RWPE1 (cell line): ENCODE data around the gene KDF1.

Experiments
- CTCF ChIA-PET: fragments of 350-600 bp; sonication (Branson Sonifier 250); formaldehyde crosslinking; extraction: SDS; loops from one replicate; lab custom pipeline; 2021; lab: Yijun Ruan, JAX
- POLR2A ChIA-PET: fragments of 400-600 bp; formaldehyde crosslinking; extraction: SDS; loops from one replicate; lab custom pipeline; 2020; ENCODE audit warnings: antibody characterized with exemption; ENCODE audit not compliant: low non-redundant PET; lab: Yijun Ruan, JAX
- DNase-seq: peaks from one replicate; pipeline ENCODE4 v3.0.0; 2012; ENCODE audit warnings: low spot score
- H3K27ac ChIP-seq: fragments of 450-650 bp; 2 replicates; pipeline ENCODE4 v1.5.1; 2017
- CTCF ChIP-seq: fragments of 450-650 bp; conservative IDR thresholded peaks from 2 replicates; pipeline ENCODE4 v1.5.1; 2017; ENCODE audit warnings: low read depth, mild to moderate bottlenecking

Gene KDF1

DNA sequence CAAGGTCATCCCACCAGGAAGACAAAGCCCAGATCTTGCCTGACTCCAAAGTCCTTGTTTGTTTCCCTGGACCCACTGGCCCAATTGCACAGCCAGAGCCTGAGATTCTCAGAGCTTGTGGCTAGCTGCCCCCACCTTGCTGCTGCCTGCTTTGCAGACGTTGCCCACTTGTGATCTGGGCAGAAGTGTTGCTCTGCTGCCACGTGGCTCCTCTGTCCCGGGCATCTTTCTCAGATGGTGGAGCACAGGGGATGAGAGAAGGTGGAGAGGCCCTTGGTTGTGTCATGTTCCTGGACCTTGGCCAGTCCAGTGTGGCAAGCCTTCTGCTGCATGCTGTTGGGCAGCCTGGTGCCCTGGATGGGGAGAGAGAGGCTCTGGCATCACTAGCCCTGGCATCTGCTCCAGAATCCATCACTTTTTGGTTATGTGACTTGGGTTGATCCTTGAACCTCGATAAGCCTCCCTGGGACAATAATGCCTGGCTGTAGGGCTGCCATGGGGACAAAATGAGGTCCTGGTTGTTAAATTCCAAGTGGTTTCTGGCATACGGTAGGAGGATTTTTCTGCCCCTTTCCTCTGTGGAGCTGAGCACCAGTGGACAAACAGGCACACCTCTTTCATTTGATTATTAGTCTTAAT, 44.9 kb downstream of the KDF1 start:
- TF ChIP-seq CTCF = no peak
- no peak for DNase-seq
- ChIA-PET POLR2A (no interaction called here), CTCF (no interaction called here)
- no peak overlapping the region for H3K27ac ChIP-seq

DNA sequence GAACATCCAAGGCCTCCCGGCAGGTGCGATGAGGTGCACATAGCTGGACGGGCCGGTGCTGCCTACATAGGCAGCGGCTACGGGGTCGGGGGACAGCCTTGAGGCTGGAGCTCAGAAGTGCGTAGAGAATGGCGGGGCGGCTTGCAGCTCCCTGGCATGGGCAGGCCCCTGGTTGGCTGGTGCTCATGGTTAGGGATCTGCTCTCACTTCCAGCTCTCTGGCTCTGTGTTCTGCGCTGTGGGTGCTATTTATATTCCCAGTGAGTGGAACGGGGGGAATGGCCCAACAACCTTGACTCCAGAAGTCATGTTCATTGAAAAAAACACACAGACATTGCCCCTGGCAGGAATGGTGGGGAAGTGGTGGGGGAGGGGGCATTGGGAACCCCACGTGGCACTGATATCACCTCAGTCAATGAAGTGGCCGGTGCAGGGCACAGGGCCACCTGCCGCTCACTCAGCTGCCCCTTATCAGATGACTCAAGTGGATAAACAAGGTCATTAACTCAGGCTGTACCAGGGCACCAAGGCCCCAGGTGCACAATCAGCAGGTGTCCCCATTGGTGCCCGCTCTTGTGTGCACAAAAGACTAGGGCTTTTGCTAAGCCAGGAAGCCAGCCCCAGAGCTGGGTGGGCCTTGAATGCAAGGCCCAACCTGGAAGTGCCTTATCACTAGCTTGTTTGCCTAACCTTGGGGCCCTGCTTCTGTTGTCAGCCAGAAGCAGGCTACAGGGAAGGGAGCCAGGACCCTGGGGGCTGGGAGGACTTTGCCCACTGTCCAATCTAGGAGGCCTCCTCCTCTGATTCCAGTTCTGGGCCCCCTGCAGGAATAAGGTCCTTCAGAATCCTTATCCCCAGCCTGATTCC, 46.3 kb downstream of the KDF1 start, which contains the start of gene NR0B2:
Gene NR0B2, minus strand, starts transcription at position 222 of the 866 bp plus-strand sequence. Its CDS starts 35 bp downstream, at position 187.
- ChIA-PET CTCF (interaction anchor here (0.7 kb wide), 1 partner anchor 36 kb away, joined by 4 read pairs; no protein-coding TSS in a partner anchor), POLR2A (interaction anchor here (0.5 kb wide), 1 partner anchor 44 kb away, joined by 4 read pairs; no protein-coding TSS in a partner anchor)
- no peak for DNase-seq
- no peak for TF ChIP-seq CTCF
- H3K27ac ChIP-seq = no peak within 1 kb of the TSS

DNA sequence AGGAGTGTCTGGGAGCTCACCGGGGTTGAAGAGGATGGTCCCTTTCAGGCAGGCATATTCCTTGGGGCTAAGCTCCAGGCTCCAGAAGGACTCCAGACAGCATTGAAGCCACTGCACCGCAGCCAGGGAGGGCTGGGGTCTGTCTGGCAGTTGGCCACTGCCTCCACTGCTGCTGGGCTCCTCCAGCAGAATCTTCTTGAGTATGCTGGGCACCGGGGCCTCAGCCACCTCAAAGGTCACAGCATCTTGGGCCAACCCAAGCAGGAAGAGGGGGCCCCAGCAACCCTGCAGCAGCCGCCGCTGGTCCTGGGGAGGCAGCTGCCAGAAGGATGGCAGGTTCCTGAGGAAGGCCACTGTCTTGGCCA, 46.9 kb downstream of the KDF1 start:
- no peak overlapping the region for H3K27ac ChIP-seq
- TF ChIP-seq CTCF = no peak
- ChIA-PET POLR2A (interaction anchor here (0.5 kb wide), 1 partner anchor 43 kb away, joined by 4 read pairs; no protein-coding TSS in a partner anchor), CTCF (interaction anchor here (0.7 kb wide), 1 partner anchor 35 kb away, joined by 4 read pairs; no protein-coding TSS in a partner anchor)
- DNase-seq = no peak

DNA sequence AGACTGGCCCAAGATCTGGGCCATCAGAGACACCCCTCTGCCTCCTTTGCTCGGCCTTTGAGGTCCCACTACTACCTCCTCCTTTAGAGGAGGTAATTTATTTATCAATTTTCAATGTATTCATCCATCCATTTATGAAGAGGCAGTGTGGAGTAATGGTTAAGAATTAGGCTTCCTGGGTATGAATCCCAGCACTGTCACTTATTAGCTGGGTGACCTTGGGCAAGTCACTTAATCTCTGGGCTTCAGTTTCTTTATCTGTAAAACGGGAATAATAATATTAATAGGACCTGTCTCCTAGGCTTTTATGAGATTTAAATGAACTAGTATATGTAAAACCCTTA, 48.1 kb downstream of the KDF1 start:
- no peak for TF ChIP-seq CTCF
- no peak overlapping the region for H3K27ac ChIP-seq
- POLR2A ChIA-PET = no interaction called here
- CTCF ChIA-PET = no interaction called here
- DNase-seq = no peak

GRCh38 chr1:26911399-26912146, 48.7 kb downstream of the KDF1 start:
- ChIA-PET POLR2A (no interaction called here), CTCF (no interaction called here)
- TF ChIP-seq CTCF = no peak
- H3K27ac ChIP-seq = no peak overlapping the region
- no peak for DNase-seq
